ENCODE data around the gene SRBD1. TPM values are rescaled to one million over a fixed set of nuclear protein-coding genes. Genes with fewer than 3 reads are reported as not detected.

The SRBD1 gene
- polyA plus RNA-seq, 3 donors, result 5.8 to 9.2 (median 7.0) TPM

- Mint-ChIP-seq H3K36me3 (peaks cover 27 to 33% of the 10 kb centered on the region in 2 donors), H3K9me3 (no peaks in the 10 kb centered on the region), H3K27ac (no peak overlapping the region), H3K4me1 (peaks cover 3% of the 10 kb centered on the region), H3K27me3 (ENCODE audit: low read depth in 3 of 3) (peaks cover 0 to 2% (median 0%) of the 10 kb centered on the region in 3 donors), H3K4me3 (no peak overlapping the region)
- TF ChIP-seq CTCF (IDR thresholded peaks at IDR 0.05), result no peak
- Histone ChIP-seq H3K79me2 (ENCODE audit: insufficient read depth, low read length) (no peaks in the 10 kb centered on the region), H3K9me3 (replicated peaks in 1 of 2; ENCODE audit: control insufficient read depth in 1 of 2, insufficient read depth in 1 of 2, low read length in 2 of 2) (no peaks in the 10 kb centered on the region), H3K4me1 (ENCODE audit: control insufficient read depth in 1 of 2, insufficient read depth in 2 of 2, low read length in 2 of 2) (no peaks in the 10 kb centered on the region), H3K36me3 (replicated peaks in 1 of 2; ENCODE audit: control insufficient read depth in 1 of 2, insufficient read depth in 2 of 2, low read length in 2 of 2) (peaks cover 6 to 34% of the 10 kb centered on the region in 2 donors), H2AFZ (ENCODE audit: insufficient read depth, low read depth, low read length, poor library complexity, severe bottlenecking) (no peak overlapping the region), H3K27me3 (ENCODE audit: control insufficient read depth in 2 of 2, insufficient read depth in 2 of 2, low read length in 2 of 2) (no peaks in the 10 kb centered on the region), H3K4me2 (replicated peaks; ENCODE audit: extremely low read depth, low read length, poor library complexity, severe bottlenecking) (no peak overlapping the region), H3K9ac (ENCODE audit: insufficient read depth, low read length, poor library complexity, severe bottlenecking) (no peak overlapping the region), H3K27ac (ENCODE audit: low read depth in 1 of 2, low read length in 2 of 2) (no peak overlapping the region), H4K20me1 (ENCODE audit: insufficient read depth, low read length) (no peaks in the 10 kb centered on the region), H3K4me3 (replicated peaks in 1 of 3; ENCODE audit: low read depth in 2 of 3, low read length in 3 of 3) (no peak overlapping the region)
- no peak for DNase-seq
- intact Hi-C loops (cut with micrococcal nuclease), result no loop called here
- WGBS (ENCODE audit: insufficient coverage), result 96% methylated on average over 5 of the region's 8 CpGs
Observed at GRCh38 chr2:45394842-45395241, 216.2 kb downstream of the SRBD1 start.

- H3K27ac Mint-ChIP-seq, result no peak overlapping the region
- peaks cover 0 to 2% (median 0%) of the 10 kb centered on the region in 3 donors for H3K27me3 Mint-ChIP-seq (ENCODE audit: low read depth in 3 of 3)
- no peaks in the 10 kb centered on the region for H4K20me1 ChIP-seq (ENCODE audit: insufficient read depth, low read length)
- H3K4me3 ChIP-seq (replicated peaks in 1 of 3; ENCODE audit: low read depth in 2 of 3, low read length in 3 of 3), result no peak overlapping the region
- H3K9me3 ChIP-seq (replicated peaks in 1 of 2; ENCODE audit: control insufficient read depth in 1 of 2, insufficient read depth in 1 of 2, low read length in 2 of 2), result no peaks in the 10 kb centered on the region
- no peak overlapping the region for H3K27ac ChIP-seq (ENCODE audit: low read depth in 1 of 2, low read length in 2 of 2)
- H3K79me2 ChIP-seq (ENCODE audit: insufficient read depth, low read length), result no peaks in the 10 kb centered on the region
- intact Hi-C loops (cut with micrococcal nuclease), result no loop called here
- H3K9ac ChIP-seq (ENCODE audit: insufficient read depth, low read length, poor library complexity, severe bottlenecking), result no peak overlapping the region
- H3K4me2 ChIP-seq (replicated peaks; ENCODE audit: extremely low read depth, low read length, poor library complexity, severe bottlenecking), result no peak overlapping the region
- no peaks in the 10 kb centered on the region for H3K9me3 Mint-ChIP-seq
- H3K36me3 ChIP-seq (replicated peaks in 1 of 2; ENCODE audit: control insufficient read depth in 1 of 2, insufficient read depth in 2 of 2, low read length in 2 of 2), result peaks cover 8 to 40% of the 10 kb centered on the region in 2 donors
- peaks cover 30 to 37% of the 10 kb centered on the region in 2 donors for H3K36me3 Mint-ChIP-seq
- H3K4me1 Mint-ChIP-seq, result peaks cover 3% of the 10 kb centered on the region
- no peaks in the 10 kb centered on the region for H3K27me3 ChIP-seq (ENCODE audit: control insufficient read depth in 2 of 2, insufficient read depth in 2 of 2, low read length in 2 of 2)
- H3K4me3 Mint-ChIP-seq, result no peak overlapping the region
- TF ChIP-seq CTCF (IDR thresholded peaks at IDR 0.05), result no peak
- H2AFZ ChIP-seq (ENCODE audit: insufficient read depth, low read depth, low read length, poor library complexity, severe bottlenecking), result no peak overlapping the region
- H3K4me1 ChIP-seq (ENCODE audit: control insufficient read depth in 1 of 2, insufficient read depth in 2 of 2, low read length in 2 of 2), result no peaks in the 10 kb centered on the region
- DNase-seq, result no peak
Observed at GRCh38 chr2:45394216-45394615, 216.9 kb downstream of the SRBD1 start.
